Activated CD8-positive, alpha-beta memory T cell treated with anti-CD3 and anti-CD28 coated beads for 4 hours (primary cell): ENCODE results near the gene SOX14.

ENCODE experiments used
- DNase-seq, 2 donors: peaks; one replicate each; pipeline ENCODE4 v3.0.0-alpha.2; 2020; ENCODE audit warnings: low read depth in 2 of 2

The SOX14 gene

GRCh38 chr3:137764001-137764433 lies at the start of gene SOX14:
TSS of gene SOX14 (plus strand) at chr3:137764315. CDS start at chr3:137764785, 470 bp downstream.
- DNase-seq, result no peak

GRCh38 chr3:137714551-137714950 lies 49.6 kb upstream of the SOX14 start:
- DNase-seq, result no peak

- DNase-seq, result no peak
These were observed 39.9 kb upstream of the SOX14 start for GRCh38 chr3:137724240-137724639.

- no peak for DNase-seq
These were observed 26.9 kb upstream of the SOX14 start for GRCh38 chr3:137737208-137737607.

GRCh38 chr3:137738710-137739109 lies 25.4 kb upstream of the SOX14 start:
- no peak for DNase-seq

- DNase-seq, result no peak
These were observed 20.5 kb upstream of the SOX14 start for GRCh38 chr3:137743608-137744007.

GRCh38 chr3:137746808-137747207 lies 17.3 kb upstream of the SOX14 start:
- DNase-seq, result no peak

- DNase-seq, result no peak
These were observed 4.6 kb upstream of the SOX14 start for GRCh38 chr3:137759505-137759904.

- DNase-seq, result no peak
These were observed 3.6 kb upstream of the SOX14 start for GRCh38 chr3:137760341-137761098.

GRCh38 chr3:137761099-137761562 lies 3.0 kb upstream of the SOX14 start:
- no peak for DNase-seq

GRCh38 chr3:137761563-137762503 lies 2.3 kb upstream of the SOX14 start:
- DNase-seq, result no peak

- DNase-seq, result no peak
These were observed 1.2 kb upstream of the SOX14 start for GRCh38 chr3:137762674-137763593.

GRCh38 chr3:137763594-137763938 lies 549 bp upstream of the SOX14 start:
- no peak for DNase-seq

- no peak for DNase-seq
These were observed 621 bp downstream of the SOX14 start for GRCh38 chr3:137764563-137765309.

- DNase-seq, result no peak
These were observed 1.4 kb downstream of the SOX14 start for GRCh38 chr3:137765310-137766033.

GRCh38 chr3:137766041-137766875 lies 2.1 kb downstream of the SOX14 start:
- DNase-seq, result no peak

GRCh38 chr3:137766876-137767537 lies 2.9 kb downstream of the SOX14 start:
- no peak for DNase-seq

- no peak for DNase-seq
These were observed 3.6 kb downstream of the SOX14 start for GRCh38 chr3:137767538-137768360.
